Mesendoderm (in vitro differentiated cells): ENCODE data around the gene HOXB1.

Source experiments
- DNase-seq: peaks from one replicate; pipeline ENCODE4 v3.0.0; 2013
- H2AK5ac ChIP-seq: 2 replicates; pipeline ENCODE4 v1.6.1; 2013; ENCODE audit warnings: low read length, inconsistent platforms
- H2BK120ac ChIP-seq: 2 replicates; pipeline ENCODE4 v1.6.1; 2013; ENCODE audit warnings: low read depth, mild to moderate bottlenecking, low read length, moderate library complexity, mixed read lengths
- H2BK15ac ChIP-seq: replicated peaks from 2 replicates; pipeline ENCODE4 v1.6.1; 2013; ENCODE audit warnings: low read depth, mild to moderate bottlenecking, moderate library complexity
- H2BK5ac ChIP-seq: 2 replicates; pipeline ENCODE4 v1.6.1; 2013; ENCODE audit warnings: low read length, inconsistent platforms
- H3K18ac ChIP-seq: 2 replicates; pipeline ENCODE4 v1.6.1; 2013; ENCODE audit warnings: mild to moderate bottlenecking, low read length, mixed read lengths
- H3K23ac ChIP-seq: one replicate; pipeline ENCODE4 v1.6.1; 2013; ENCODE audit warnings: low read length
- H3K27ac ChIP-seq: 2 replicates; pipeline ENCODE4 v1.5.1; 2013; ENCODE audit warnings: low read depth, mild to moderate bottlenecking, inconsistent platforms, low read length, moderate library complexity
- H3K27me3 ChIP-seq: 2 replicates; pipeline ENCODE4 v1.6.1; 2013; ENCODE audit warnings: low read length, control low read depth, mild to moderate bottlenecking, inconsistent platforms; ENCODE audit not compliant: insufficient read depth, poor library complexity
- H3K36me3 ChIP-seq: 2 replicates; pipeline ENCODE4 v1.6.1; 2013; ENCODE audit warnings: low read length, inconsistent platforms; ENCODE audit not compliant: control insufficient read depth, insufficient read depth
- H3K4ac ChIP-seq: one replicate; pipeline ENCODE4 v1.6.1; 2013; ENCODE audit warnings: low read depth, mild to moderate bottlenecking, low read length, moderate library complexity
- H3K4me1 ChIP-seq: 2 replicates; pipeline ENCODE4 v1.6.1; 2013; ENCODE audit warnings: low read depth, low read length, inconsistent platforms; ENCODE audit not compliant: control insufficient read depth
- H3K4me2 ChIP-seq: 2 replicates; pipeline ENCODE4 v1.6.1; 2013; ENCODE audit warnings: low read length
- H3K4me3 ChIP-seq: 2 replicates; pipeline ENCODE4 v1.5.1; 2013; ENCODE audit warnings: mild to moderate bottlenecking, low read length
- H3K56ac ChIP-seq: one replicate; pipeline ENCODE4 v1.6.1; 2013; ENCODE audit warnings: low read length
- H3K79me1 ChIP-seq: 2 replicates; pipeline ENCODE4 v1.6.1; 2013; ENCODE audit warnings: low read length, inconsistent platforms
- H3K79me2 ChIP-seq: 2 replicates; pipeline ENCODE4 v1.6.1; 2013; ENCODE audit warnings: mild to moderate bottlenecking, low read length; ENCODE audit not compliant: control insufficient read depth, insufficient read depth
- H3K9ac ChIP-seq: 2 replicates; pipeline ENCODE4 v1.6.1; 2013; ENCODE audit warnings: low read length, inconsistent platforms
- H4K5ac ChIP-seq: one replicate; pipeline ENCODE4 v1.6.1; 2013; ENCODE audit warnings: low read length
- H4K8ac ChIP-seq: one replicate; pipeline ENCODE4 v1.6.1; 2013; ENCODE audit warnings: low read depth, mild to moderate bottlenecking, control low read depth, low read length, moderate library complexity
- WGBS: extraction: QIAGEN DNeasy Blood & Tissue Kit; methylation state at CpG from one replicate; pipeline ENCODE4 v1.1.7; 2013; ENCODE audit warnings: low lambda C conversion rate, missing lambda C conversion rate; ENCODE audit not compliant: insufficient coverage; ENCODE audit errors: extremely low coverage; 5-methylcytosine and 5-hydroxymethylcytosine counted together

The HOXB1 gene

GRCh38 chr17:48526608-48527546 lies 3.9 kb downstream of the HOXB1 start:
- H4K5ac ChIP-seq: no peak overlapping the region
- peaks cover 63% of the 10 kb centered on the region for H3K27me3 ChIP-seq
- no peaks in the 10 kb centered on the region for H3K36me3 ChIP-seq
- H2AK5ac ChIP-seq: no peak overlapping the region
- H3K23ac ChIP-seq: no peak overlapping the region
- H3K4me2 ChIP-seq: peak overlapping the region; percentile 31
- no CpG with 5 or more reads among the region's 59 CpGs for WGBS
- H3K9ac ChIP-seq: no peak overlapping the region
- no peak overlapping the region for H2BK5ac ChIP-seq
- DNase-seq: no peak
- H3K27ac ChIP-seq: no peak overlapping the region
- H3K56ac ChIP-seq: peak overlapping the region; percentile 73
- H4K8ac ChIP-seq: no peak overlapping the region
- H3K18ac ChIP-seq: peak overlapping the region; percentile 22
- peak overlapping the region; percentile 10 for H2BK15ac ChIP-seq
- no peaks in the 10 kb centered on the region for H3K79me1 ChIP-seq
- peaks cover 5% of the 10 kb centered on the region for H3K4me1 ChIP-seq
- H3K4ac ChIP-seq: no peak overlapping the region
- H2BK120ac ChIP-seq: no peak overlapping the region
- no peaks in the 10 kb centered on the region for H3K79me2 ChIP-seq
- no peak overlapping the region for H3K4me3 ChIP-seq

- peaks cover 4% of the 10 kb centered on the region for H3K4me1 ChIP-seq
- H3K36me3 ChIP-seq: no peaks in the 10 kb centered on the region
- H2BK15ac ChIP-seq: no peak overlapping the region
- H3K4me3 ChIP-seq: no peak overlapping the region
- H2BK120ac ChIP-seq: no peak overlapping the region
- no peak for DNase-seq
- H3K9ac ChIP-seq: no peak overlapping the region
- H3K23ac ChIP-seq: no peak overlapping the region
- H4K5ac ChIP-seq: no peak overlapping the region
- H3K4ac ChIP-seq: no peak overlapping the region
- no peak overlapping the region for H2AK5ac ChIP-seq
- H3K56ac ChIP-seq: no peak overlapping the region
- H3K18ac ChIP-seq: no peak overlapping the region
- no peak overlapping the region for H3K27ac ChIP-seq
- H3K4me2 ChIP-seq: no peak overlapping the region
- no peak overlapping the region for H2BK5ac ChIP-seq
- no peaks in the 10 kb centered on the region for H3K79me2 ChIP-seq
- H3K79me1 ChIP-seq: no peaks in the 10 kb centered on the region
- no CpG with 5 or more reads among the region's 6 CpGs for WGBS
- H3K27me3 ChIP-seq: peaks cover 31% of the 10 kb centered on the region
- no peak overlapping the region for H4K8ac ChIP-seq
Observed at GRCh38 chr17:48523010-48523409, 7.8 kb downstream of the HOXB1 start.

- H3K27me3 ChIP-seq: peaks cover 27% of the 10 kb centered on the region
- no peaks in the 10 kb centered on the region for H3K36me3 ChIP-seq
- no peak for DNase-seq
- no peak overlapping the region for H3K9ac ChIP-seq
- no peak overlapping the region for H3K4ac ChIP-seq
- no peak overlapping the region for H4K8ac ChIP-seq
- WGBS: no CpG with 5 or more reads among the region's 8 CpGs
- no peak overlapping the region for H2BK15ac ChIP-seq
- no peak overlapping the region for H2BK120ac ChIP-seq
- H3K56ac ChIP-seq: peak overlapping the region; percentile 7
- no peaks in the 10 kb centered on the region for H3K79me1 ChIP-seq
- no peak overlapping the region for H3K4me2 ChIP-seq
- no peak overlapping the region for H3K4me3 ChIP-seq
- H3K4me1 ChIP-seq: peaks cover 1% of the 10 kb centered on the region
- no peak overlapping the region for H4K5ac ChIP-seq
- H3K18ac ChIP-seq: no peak overlapping the region
- H3K79me2 ChIP-seq: no peaks in the 10 kb centered on the region
- no peak overlapping the region for H2AK5ac ChIP-seq
- no peak overlapping the region for H2BK5ac ChIP-seq
- H3K23ac ChIP-seq: no peak overlapping the region
- H3K27ac ChIP-seq: no peak overlapping the region
Observed at GRCh38 chr17:48522031-48522653, 8.7 kb downstream of the HOXB1 start.

- no peak overlapping the region for H3K4me2 ChIP-seq
- H3K23ac ChIP-seq: no peak overlapping the region
- no peaks in the 10 kb centered on the region for H3K36me3 ChIP-seq
- no peak overlapping the region for H3K27ac ChIP-seq
- H2BK120ac ChIP-seq: no peak overlapping the region
- H2AK5ac ChIP-seq: no peak overlapping the region
- no peak overlapping the region for H3K9ac ChIP-seq
- WGBS: no CpG with 5 or more reads among the region's 1 CpG
- H3K79me1 ChIP-seq: no peaks in the 10 kb centered on the region
- no peak for DNase-seq
- no peaks in the 10 kb centered on the region for H3K4me1 ChIP-seq
- H4K5ac ChIP-seq: no peak overlapping the region
- no peaks in the 10 kb centered on the region for H3K79me2 ChIP-seq
- no peak overlapping the region for H3K18ac ChIP-seq
- no peak overlapping the region for H2BK5ac ChIP-seq
- H3K56ac ChIP-seq: no peak overlapping the region
- H2BK15ac ChIP-seq: no peak overlapping the region
- peaks cover 18% of the 10 kb centered on the region for H3K27me3 ChIP-seq
- no peak overlapping the region for H4K8ac ChIP-seq
- H3K4me3 ChIP-seq: no peak overlapping the region
- no peak overlapping the region for H3K4ac ChIP-seq
Observed at GRCh38 chr17:48520631-48521079, 10.2 kb downstream of the HOXB1 start.

GRCh38 chr17:48519427-48519826 lies 11.4 kb downstream of the HOXB1 start:
- H3K9ac ChIP-seq: no peak overlapping the region
- no peak overlapping the region for H2BK120ac ChIP-seq
- no CpG with 5 or more reads among the region's 5 CpGs for WGBS
- no peak overlapping the region for H3K27ac ChIP-seq
- H3K4ac ChIP-seq: no peak overlapping the region
- no peak overlapping the region for H3K4me2 ChIP-seq
- no peaks in the 10 kb centered on the region for H3K79me1 ChIP-seq
- H2BK15ac ChIP-seq: no peak overlapping the region
- H4K8ac ChIP-seq: no peak overlapping the region
- H3K27me3 ChIP-seq: peaks cover 14% of the 10 kb centered on the region
- no peak overlapping the region for H2BK5ac ChIP-seq
- no peak overlapping the region for H3K23ac ChIP-seq
- H3K79me2 ChIP-seq: no peaks in the 10 kb centered on the region
- H2AK5ac ChIP-seq: no peak overlapping the region
- H4K5ac ChIP-seq: no peak overlapping the region
- H3K56ac ChIP-seq: no peak overlapping the region
- no peak overlapping the region for H3K4me3 ChIP-seq
- DNase-seq: no peak
- H3K4me1 ChIP-seq: no peaks in the 10 kb centered on the region
- no peaks in the 10 kb centered on the region for H3K36me3 ChIP-seq
- no peak overlapping the region for H3K18ac ChIP-seq
